Testis (tissue), 2 donors: Measurements from ENCODE around the gene MINK1.

ENCODE experiments used
- CTCF ChIP-seq, 3 experiments: fragments of 450-650 bp in 2 of 3; fragments of 200-600 bp in 1 of 3; sonication (generic) in 1 of 3; IDR thresholded peaks; one replicate each; pipeline ENCODE4 v1.5.1; 2016 to 2019; ENCODE audit warnings: antibody characterized with exemption in 3 of 3, mild to moderate bottlenecking in 2 of 3, moderate library complexity in 1 of 3
- POLR2A ChIP-seq: fragments of 450-650 bp; IDR thresholded peaks from one replicate; pipeline ENCODE4 v1.6.1; 2017; ENCODE audit warnings: antibody characterized with exemption, mild to moderate bottlenecking, moderate library complexity

GRCh38 chr17:4816826-4817225 lies 16.3 kb upstream of the MINK1 start:
- TF ChIP-seq CTCF (IDR thresholded peaks at IDR 0.05) (no peak), POLR2A (no peak)
